ACC112 (cell line): ENCODE measurements around the gene APBA2.

Source experiments
- H2AFZ ChIP-seq: fragments of 200-600 bp; sonication (generic); one replicate; pipeline ENCODE4 v1.6.0; 2017; ENCODE audit warnings: antibody characterized with exemption, low read length; ENCODE audit not compliant: unreplicated experiment
- H3K27ac ChIP-seq: fragments of 200-600 bp; sonication (generic); 2 replicates; pipeline ENCODE4 v1.5.1; 2014; ENCODE audit warnings: low read depth, mild to moderate bottlenecking, antibody characterized with exemption, low read length, moderate library complexity
- H3K27me3 ChIP-seq: fragments of 200-600 bp; sonication (generic); 2 replicates; pipeline ENCODE4 v1.6.1; 2014; ENCODE audit warnings: mild to moderate bottlenecking, antibody characterized with exemption, low read length, moderate library complexity, mixed read lengths; ENCODE audit not compliant: insufficient read depth
- H3K36me3 ChIP-seq: fragments of 200-600 bp; sonication (generic); 2 replicates; pipeline ENCODE4 v1.6.1; 2016; ENCODE audit warnings: mild to moderate bottlenecking, antibody characterized with exemption, low read length, moderate library complexity, mixed read lengths; ENCODE audit not compliant: insufficient read depth
- H3K4me1 ChIP-seq: fragments of 200-600 bp; sonication (generic); one replicate; pipeline ENCODE4 v1.6.1; 2016; ENCODE audit warnings: low read length, mixed read lengths; ENCODE audit not compliant: insufficient read depth, unreplicated experiment, control insufficient read depth
- H3K4me3 ChIP-seq: fragments of 200-600 bp; sonication (generic); 2 replicates; pipeline ENCODE4 v1.5.1; 2014; ENCODE audit warnings: mild to moderate bottlenecking, low read depth, low read length
- H3K79me2 ChIP-seq: fragments of 200-600 bp; sonication (generic); one replicate; pipeline ENCODE4 v1.6.0; 2016; ENCODE audit warnings: low read length; ENCODE audit not compliant: control insufficient read depth, unreplicated experiment, insufficient read depth

APBA2 gene

GRCh38 chr15:28904541-28905315 is 19.0 kb downstream of the APBA2 start:
- Histone ChIP-seq H3K27me3 (no peaks in the 10 kb centered on the region), H3K27ac (no peak overlapping the region), H3K36me3 (no peaks in the 10 kb centered on the region), H3K79me2 (peaks cover 6% of the 10 kb centered on the region), H3K4me3 (no peak overlapping the region), H2AFZ (no peak overlapping the region), H3K4me1 (no peaks in the 10 kb centered on the region)

- H3K36me3 ChIP-seq: no peaks in the 10 kb centered on the region
- peaks cover 3% of the 10 kb centered on the region for H3K79me2 ChIP-seq
- H3K4me1 ChIP-seq: no peaks in the 10 kb centered on the region
- no peaks in the 10 kb centered on the region for H3K27me3 ChIP-seq
- H3K27ac ChIP-seq: no peak overlapping the region
- no peak overlapping the region for H3K4me3 ChIP-seq
- no peak overlapping the region for H2AFZ ChIP-seq
These were observed 21.7 kb downstream of the APBA2 start for GRCh38 chr15:28907338-28907960.

DNA sequence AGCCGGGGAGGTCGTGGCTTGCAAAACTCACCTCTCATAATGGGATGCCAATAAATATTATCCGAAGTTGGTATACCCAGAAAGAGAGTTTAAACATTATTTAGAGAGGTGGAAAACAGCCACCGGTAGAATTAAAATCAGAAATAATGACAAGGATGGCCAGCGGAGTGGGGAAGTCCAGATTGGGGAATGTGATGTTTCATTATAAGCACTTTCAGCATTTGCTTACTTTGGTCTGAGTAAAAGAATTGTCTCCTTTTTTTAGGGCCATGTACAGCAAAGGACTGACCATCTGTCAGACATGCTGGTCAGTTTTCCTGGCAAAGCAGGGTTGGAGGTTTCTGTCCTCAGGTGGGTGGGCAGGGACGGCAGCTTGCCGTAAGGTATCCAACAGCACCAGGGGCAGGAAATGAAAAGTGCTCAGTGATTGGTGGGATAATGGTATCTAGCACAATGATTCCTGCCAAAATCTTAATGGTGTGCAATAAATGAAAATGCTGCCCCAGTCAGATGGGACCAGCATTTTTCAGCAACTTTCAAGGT is 24.3 kb downstream of the APBA2 start:
- Histone ChIP-seq H3K4me1 (no peaks in the 10 kb centered on the region), H3K27ac (no peak overlapping the region), H3K27me3 (no peaks in the 10 kb centered on the region), H3K36me3 (no peaks in the 10 kb centered on the region), H3K79me2 (no peaks in the 10 kb centered on the region), H3K4me3 (no peak overlapping the region), H2AFZ (no peak overlapping the region)

GRCh38 chr15:28911310-28911931 is 25.6 kb downstream of the APBA2 start:
- no peaks in the 10 kb centered on the region for H3K79me2 ChIP-seq

GRCh38 chr15:28912422-28912821 is 26.6 kb downstream of the APBA2 start:
- H3K4me1 ChIP-seq: no peaks in the 10 kb centered on the region
- H3K36me3 ChIP-seq: no peaks in the 10 kb centered on the region
- no peaks in the 10 kb centered on the region for H3K79me2 ChIP-seq
- no peak overlapping the region for H3K27ac ChIP-seq
- H2AFZ ChIP-seq: no peak overlapping the region
- H3K4me3 ChIP-seq: no peak overlapping the region
- no peaks in the 10 kb centered on the region for H3K27me3 ChIP-seq

More at GRCh38 chr15:28911310-28911931, 25.6 kb downstream of the APBA2 start:
- H3K27me3 ChIP-seq: no peaks in the 10 kb centered on the region
- no peak overlapping the region for H3K27ac ChIP-seq
- no peaks in the 10 kb centered on the region for H3K4me1 ChIP-seq
- H3K36me3 ChIP-seq: no peaks in the 10 kb centered on the region
- H2AFZ ChIP-seq: no peak overlapping the region
- H3K4me3 ChIP-seq: no peak overlapping the region

DNA sequence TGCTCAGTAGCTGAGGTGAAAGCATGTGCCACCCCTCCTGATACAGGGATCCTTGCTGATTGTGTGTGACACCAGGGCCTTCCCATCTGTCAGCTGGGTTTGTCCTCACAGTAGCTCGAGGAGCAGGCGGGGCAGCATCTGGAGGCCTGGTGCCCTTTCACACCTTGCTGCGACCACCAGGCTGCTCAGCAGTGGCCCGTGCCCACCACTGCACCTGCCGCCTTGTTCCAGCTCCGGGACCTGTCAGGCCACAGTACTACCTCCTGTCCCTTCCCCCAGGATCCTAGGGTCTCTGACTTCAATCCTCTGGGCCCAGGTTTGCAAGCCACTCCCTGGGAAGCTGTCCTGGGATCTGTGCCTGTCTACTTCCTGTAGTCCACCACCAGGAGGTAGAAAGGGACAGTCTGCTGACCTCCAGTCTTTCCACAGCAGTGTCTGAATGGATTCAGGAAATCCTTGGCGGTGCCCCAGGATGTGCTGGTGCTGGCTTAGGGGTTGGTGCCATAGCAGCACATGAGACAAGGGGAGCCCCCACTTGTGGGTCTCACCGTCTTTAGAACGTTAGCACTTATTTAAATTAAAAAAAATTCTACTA is 27.5 kb downstream of the APBA2 start:
- no peak overlapping the region for H2AFZ ChIP-seq
- H3K27ac ChIP-seq: no peak overlapping the region
- H3K79me2 ChIP-seq: no peaks in the 10 kb centered on the region
- H3K4me3 ChIP-seq: no peak overlapping the region
- no peaks in the 10 kb centered on the region for H3K4me1 ChIP-seq
- no peaks in the 10 kb centered on the region for H3K36me3 ChIP-seq
- no peaks in the 10 kb centered on the region for H3K27me3 ChIP-seq

- Histone ChIP-seq H3K36me3 (no peaks in the 10 kb centered on the region), H2AFZ (no peak overlapping the region), H3K4me3 (no peak overlapping the region), H3K27ac (no peak overlapping the region), H3K4me1 (no peaks in the 10 kb centered on the region), H3K79me2 (no peaks in the 10 kb centered on the region), H3K27me3 (no peaks in the 10 kb centered on the region)
These were observed 28.3 kb downstream of the APBA2 start for GRCh38 chr15:28914046-28914445.

GRCh38 chr15:28914483-28915023 is 28.8 kb downstream of the APBA2 start:
- Histone ChIP-seq H3K4me1 (no peaks in the 10 kb centered on the region), H3K27me3 (no peaks in the 10 kb centered on the region), H3K36me3 (no peaks in the 10 kb centered on the region), H3K27ac (no peak overlapping the region), H2AFZ (no peak overlapping the region), H3K79me2 (no peaks in the 10 kb centered on the region), H3K4me3 (no peak overlapping the region)

- no peak overlapping the region for H2AFZ ChIP-seq
- no peaks in the 10 kb centered on the region for H3K27me3 ChIP-seq
- no peaks in the 10 kb centered on the region for H3K4me1 ChIP-seq
- no peaks in the 10 kb centered on the region for H3K79me2 ChIP-seq
- no peak overlapping the region for H3K4me3 ChIP-seq
- no peaks in the 10 kb centered on the region for H3K36me3 ChIP-seq
- no peak overlapping the region for H3K27ac ChIP-seq
These were observed 29.5 kb downstream of the APBA2 start for GRCh38 chr15:28915041-28915810.

- Histone ChIP-seq H3K36me3 (no peaks in the 10 kb centered on the region), H3K4me1 (no peaks in the 10 kb centered on the region), H3K4me3 (no peak overlapping the region), H2AFZ (no peak overlapping the region), H3K27me3 (no peaks in the 10 kb centered on the region), H3K79me2 (no peaks in the 10 kb centered on the region), H3K27ac (no peak overlapping the region)
These were observed 30.2 kb downstream of the APBA2 start for GRCh38 chr15:28915935-28916334.
